ENCODE results near the gene ARHGEF19. TPM values are rescaled to one million over a fixed set of nuclear protein-coding genes. Genes with fewer than 3 reads are reported as not detected.
A peak's percentile ranks its signal among the peaks of the same experiment; 100 is the strongest.

ARHGEF19 gene
- total and polyA plus RNA-seq, 9 of the 15 experiments (the other 6 are each of a cell fraction or from before 2014, with no cell fraction given), result 0.73 to 21.0 (median 5.2) TPM

DNA sequence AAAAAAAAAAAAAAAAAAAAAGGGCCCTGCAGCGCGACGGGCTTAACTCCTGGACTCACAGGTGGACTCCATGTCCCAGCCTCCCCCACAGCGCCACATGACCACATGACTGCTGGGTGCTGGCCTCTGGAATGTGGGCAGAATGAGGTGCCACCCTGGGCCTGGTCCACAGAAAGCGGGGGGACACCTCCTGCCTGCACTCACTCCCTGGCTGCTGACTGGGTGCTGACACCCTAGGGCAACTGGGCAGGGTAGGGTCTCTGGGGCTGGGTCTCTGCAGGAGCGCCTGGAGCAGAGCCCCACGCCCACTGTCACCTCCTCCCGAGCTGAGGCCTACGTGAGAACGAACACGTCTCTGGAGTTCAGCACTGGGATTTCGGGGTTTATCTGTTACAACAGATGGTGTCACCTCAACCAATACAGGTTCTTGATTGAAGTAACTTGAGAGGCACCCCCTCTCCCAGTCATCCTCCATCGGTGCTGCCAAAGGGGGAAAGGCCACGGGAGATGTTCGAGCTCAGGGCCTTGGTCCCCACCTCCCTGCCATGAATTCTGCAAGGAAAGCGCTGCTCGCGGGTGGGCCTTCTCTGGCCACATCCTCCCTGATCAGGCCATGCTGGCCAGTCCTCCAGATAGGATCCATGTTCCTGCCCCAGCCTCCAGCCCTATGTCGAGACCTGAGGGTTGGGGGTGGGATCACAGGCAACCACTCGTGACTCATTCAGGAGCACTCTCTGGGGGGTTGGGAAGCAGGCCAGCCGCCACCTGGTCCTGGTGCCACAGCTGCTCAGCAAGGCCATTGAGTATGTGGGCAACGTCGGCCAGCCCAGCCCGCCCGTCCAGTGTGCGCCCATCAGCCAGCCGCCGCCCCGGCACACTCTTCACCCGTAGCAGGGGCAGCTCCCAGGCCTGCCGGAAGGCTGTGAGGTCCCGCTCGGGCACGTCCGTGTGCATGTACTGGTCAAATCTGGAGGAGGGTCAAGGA lies 19.2 kb upstream of the ARHGEF19 start (continued):
- TF ChIP-seq ZBTB33 (CRISPR knock-in tag; IDR thresholded peaks at IDR 0.05) (peak; percentile 94), ZNF143 (CRISPR knock-in tag; IDR thresholded peaks at IDR 0.05) (peak; percentile 60), RFX7 (CRISPR knock-in tag; IDR thresholded peaks at IDR 0.05) (no peak), SNRNP70 (optimal IDR thresholded peaks at IDR 0.05; ENCODE audit: low read depth, low read length) (no peak), SIX5 (IDR thresholded peaks at IDR 0.05; ENCODE audit: borderline replicate concordance in 1 of 2, insufficient read depth in 1 of 2, low read depth in 1 of 2, low read length in 2 of 2) (no peak), GABPB2 (CRISPR knock-in tag; conservative IDR thresholded peaks at IDR 0.05) (no peak), NFE2 (IDR thresholded peaks at IDR 0.05; ENCODE audit: low read depth) (no peak), HNRNPH1 (optimal IDR thresholded peaks at IDR 0.05; ENCODE audit: low read depth, low read length) (no peak), HCFC1 (IDR thresholded peaks at IDR 0.05; ENCODE audit: low read depth, low read length) (peak; percentile 68), GATAD2A (IDR thresholded peaks at IDR 0.05) (peak; percentile 70; the same call in 1 of the 2 replicates), E2F3 (CRISPR knock-in tag; IDR thresholded peaks at IDR 0.05) (0 out of 2 replicates have a peak, but pooled peaks have one; percentile 25), HMG20A (CRISPR knock-in tag; conservative IDR thresholded peaks at IDR 0.05) (no peak), CBX1 (IDR thresholded peaks at IDR 0.05; ENCODE audit: low read depth) (no peak), DEAF1 (CRISPR knock-in tag; IDR thresholded peaks at IDR 0.05) (no peak)
- TF ChIP-seq, protein P1, sequence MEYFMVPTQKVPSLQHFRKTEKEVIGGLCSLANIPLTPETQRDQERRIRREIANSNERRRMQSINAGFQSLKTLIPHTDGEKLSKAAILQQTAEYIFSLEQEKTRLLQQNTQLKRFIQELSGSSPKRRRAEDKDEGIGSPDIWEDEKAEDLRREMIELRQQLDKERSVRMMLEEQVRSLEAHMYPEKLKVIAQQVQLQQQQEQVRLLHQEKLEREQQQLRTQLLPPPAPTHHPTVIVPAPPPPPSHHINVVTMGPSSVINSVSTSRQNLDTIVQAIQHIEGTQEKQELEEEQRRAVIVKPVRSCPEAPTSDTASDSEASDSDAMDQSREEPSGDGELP (CRISPR knock-in tag; IDR thresholded peaks at IDR 0.05; ENCODE audit: borderline replicate concordance), result peak; percentile 47; the same call in 1 of the 2 replicates
- TF ChIP-seq, protein P2, sequence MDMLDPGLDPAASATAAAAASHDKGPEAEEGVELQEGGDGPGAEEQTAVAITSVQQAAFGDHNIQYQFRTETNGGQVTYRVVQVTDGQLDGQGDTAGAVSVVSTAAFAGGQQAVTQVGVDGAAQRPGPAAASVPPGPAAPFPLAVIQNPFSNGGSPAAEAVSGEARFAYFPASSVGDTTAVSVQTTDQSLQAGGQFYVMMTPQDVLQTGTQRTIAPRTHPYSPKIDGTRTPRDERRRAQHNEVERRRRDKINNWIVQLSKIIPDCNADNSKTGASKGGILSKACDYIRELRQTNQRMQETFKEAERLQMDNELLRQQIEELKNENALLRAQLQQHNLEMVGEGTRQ (CRISPR knock-in tag; IDR thresholded peaks at IDR 0.05), result peak; percentile 67

Data from K562 (cell line).